ENCODE data around the gene ZNF813. TPM values are rescaled to one million over a fixed set of nuclear protein-coding genes. Genes with fewer than 3 reads are reported as not detected.

ZNF813 gene
- total RNA-seq, 1 experiment from 2014 or later = 3.0 TPM

DNA sequence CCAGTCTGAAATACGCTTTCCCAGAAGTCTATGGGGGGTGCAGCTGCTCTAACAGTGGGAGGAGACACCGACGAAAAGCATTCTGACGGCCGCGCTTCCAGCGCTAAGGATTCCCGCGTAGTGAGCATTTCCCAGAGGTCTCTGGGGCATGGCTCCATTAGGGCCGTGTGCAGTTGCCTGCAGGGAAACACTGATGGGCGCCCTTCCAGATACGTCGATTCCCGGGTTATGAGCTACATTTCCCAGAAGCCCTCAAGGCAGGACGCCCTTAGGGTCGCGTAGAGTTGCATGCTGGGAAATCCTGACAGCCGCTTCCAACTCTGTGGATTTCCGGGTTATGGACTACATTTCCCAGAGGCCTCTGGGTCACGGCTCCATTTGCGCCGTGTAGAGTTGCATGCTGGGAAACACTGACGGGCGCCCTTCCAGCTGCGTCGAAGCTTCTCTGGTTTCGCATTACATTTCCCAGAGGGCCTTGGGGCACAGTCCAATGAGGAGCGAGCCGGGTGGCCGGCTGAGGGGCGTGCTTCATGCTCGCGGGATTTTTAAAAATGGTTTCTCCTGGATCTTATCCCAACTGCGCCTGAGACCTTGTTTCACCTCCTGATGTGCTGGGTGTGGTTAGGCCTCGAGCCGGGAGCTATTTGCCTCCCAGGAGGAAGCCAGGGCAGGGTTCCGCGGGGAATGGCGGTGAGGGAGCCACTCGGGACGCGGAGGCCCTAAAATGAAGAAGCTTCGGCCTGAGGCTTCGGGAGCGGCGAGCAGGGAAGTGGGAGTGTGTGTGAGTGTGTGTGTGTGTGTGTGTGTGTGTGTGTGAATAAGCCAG, 53.2 kb downstream of the ZNF813 start:
- DNase-seq (ENCODE audit: low spot score) = peak; percentile 96

DNA sequence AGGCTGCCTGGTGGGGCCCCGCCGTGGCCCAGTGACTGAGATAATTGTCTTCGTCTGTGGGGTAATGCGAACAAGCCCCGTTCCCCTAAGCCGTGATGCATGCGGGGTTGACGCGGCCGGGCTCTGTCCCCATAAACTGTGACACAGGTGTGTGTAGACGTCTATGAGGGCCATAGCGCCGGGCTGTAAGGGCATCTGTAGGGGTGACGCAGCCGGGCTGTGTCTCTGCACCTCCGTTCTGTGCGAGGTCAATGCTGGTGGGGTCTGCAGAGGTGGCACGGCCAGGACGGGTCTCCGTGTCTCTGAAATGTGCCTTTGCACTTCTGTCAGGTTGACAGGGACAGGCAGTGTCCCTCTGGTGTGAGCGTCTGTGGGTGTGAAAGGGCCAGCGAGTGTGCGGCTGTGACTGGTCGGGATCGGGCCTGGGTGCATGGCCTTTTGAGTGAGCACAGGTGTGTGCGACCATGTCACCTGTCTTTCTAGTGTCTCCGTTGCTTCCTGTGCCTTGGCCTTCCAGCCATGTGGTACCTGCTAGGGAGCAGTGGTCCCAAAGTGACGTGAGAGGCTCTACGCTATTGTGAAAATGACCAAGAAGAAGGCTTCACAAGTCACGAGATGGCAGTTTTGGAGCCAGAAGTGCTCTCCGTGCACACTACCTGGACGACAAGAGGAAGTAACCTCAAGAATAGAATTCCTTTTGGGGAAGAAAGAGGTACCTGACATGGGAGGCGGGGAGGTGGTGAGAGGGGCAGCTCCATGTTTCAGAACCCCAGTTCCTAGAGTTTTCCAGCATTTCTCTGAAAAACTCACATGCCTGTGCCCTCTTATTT, 54.1 kb downstream of the ZNF813 start:
- no peak for DNase-seq (ENCODE audit: low spot score)

DNA sequence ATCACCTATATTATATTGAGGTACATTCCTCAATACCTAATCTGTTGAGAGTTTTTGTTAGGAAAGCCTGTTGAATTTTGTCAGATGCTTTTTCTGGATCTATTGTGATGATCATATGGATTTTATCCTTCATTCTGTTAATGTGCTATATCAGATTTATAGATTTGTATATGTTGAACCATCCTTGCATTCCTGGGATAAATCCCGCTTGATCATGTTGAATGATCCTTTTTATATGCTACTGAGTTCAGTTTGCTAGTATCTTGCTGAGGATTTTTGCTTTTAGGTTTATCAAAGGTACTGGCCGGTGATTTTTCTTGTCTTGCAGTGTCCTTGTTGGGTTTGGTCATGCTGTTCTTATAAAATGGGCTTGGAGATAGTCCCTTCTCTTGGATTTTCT, 58.4 kb downstream of the ZNF813 start:
- DNase-seq (ENCODE audit: low spot score) = no peak

DNA sequence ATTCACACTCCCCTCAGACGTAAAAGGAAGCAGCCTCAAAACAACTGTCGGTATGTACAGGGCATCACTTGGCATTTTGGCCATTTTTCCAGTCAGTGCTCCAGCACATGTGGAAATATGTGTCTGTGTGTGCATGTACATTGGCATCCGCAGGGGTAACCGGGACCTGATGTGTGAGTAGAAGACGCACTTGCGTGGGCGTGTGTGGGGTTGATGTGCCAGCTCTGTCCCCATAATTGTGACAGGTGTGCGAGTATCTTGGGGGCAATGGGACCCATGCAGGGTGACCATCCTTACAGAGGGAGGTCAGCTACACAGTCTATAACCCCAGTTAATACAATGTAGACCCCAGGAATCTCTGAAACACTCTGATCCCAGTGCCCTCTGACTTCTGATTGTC, 63.1 kb downstream of the ZNF813 start:
- DNase-seq (ENCODE audit: low spot score) = no peak

DNA sequence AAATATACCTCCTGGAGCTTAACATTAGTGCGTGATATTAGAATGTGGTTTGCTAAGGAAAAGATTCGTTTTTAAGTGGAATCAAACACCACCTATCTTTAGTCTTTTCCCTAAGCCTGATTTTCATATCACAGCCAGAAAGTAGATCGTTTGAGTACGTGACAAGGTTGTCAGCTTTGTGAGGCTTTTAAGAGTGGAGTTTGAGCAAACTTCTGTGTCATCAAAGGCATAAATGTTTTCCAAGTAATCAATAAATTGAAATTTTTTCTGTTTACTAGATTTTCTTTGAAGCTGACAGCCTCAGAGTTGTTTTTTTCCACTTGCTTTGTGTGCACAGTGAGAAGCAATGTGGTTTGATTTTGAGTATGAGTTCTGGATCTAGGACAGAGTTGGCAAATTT, 63.9 kb downstream of the ZNF813 start:
- no peak for DNase-seq (ENCODE audit: low spot score)

DNA sequence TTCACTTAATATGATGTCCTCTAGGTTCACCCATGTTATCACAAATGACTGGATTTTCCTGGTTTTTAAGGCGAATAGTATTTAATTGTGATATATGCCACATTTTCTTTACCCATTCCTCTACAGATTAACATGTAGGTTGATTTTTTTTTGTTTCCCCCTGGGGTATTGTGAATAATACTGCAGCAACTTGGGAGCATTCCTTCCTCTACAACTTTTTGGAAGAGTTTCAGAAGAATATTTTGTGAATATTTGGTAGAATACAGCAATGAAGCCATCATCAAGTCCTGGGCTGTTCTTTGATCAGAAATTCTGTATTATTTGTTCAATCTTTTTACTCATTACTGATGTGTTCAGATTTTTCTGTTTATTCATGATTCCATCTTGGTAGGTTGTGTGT, 64.8 kb downstream of the ZNF813 start:
- no peak for DNase-seq (ENCODE audit: low spot score)

DNA sequence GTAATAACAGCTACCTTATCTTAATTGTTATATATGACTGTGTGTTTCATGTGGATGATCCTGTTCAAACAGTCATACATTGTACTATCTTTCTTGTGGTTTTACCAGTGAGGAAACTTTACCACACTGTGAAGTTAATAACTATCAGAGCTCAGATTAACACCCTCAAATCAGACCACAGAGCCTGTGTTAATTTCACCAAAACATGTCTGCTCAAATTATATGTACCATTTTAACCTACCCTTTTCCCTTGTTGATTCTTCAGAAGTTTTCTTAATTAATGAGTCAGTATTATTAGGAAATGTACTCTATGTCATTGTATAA, 68.7 kb downstream of the ZNF813 start:
- DNase-seq (ENCODE audit: low spot score) = no peak

DNA sequence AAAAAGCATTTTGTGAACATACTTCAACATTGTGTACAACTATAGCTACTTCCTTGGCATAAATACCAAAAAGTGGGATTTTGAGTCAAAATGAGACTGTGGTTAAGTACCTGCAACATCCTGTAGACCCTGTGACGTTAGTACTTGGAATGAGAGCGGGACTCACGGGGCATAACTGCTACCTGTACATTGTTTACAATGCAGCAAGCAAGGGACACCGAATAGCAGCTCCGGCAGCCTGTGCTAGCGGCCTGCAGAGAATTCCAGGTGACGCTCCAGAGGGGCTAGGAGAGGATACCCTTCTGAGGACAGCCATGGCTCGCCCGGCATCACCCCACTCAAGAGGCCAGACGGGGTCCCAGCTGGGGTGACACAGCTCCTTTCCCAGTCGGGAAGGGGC, 69.6 kb downstream of the ZNF813 start:
- no peak for DNase-seq (ENCODE audit: low spot score)

DNA sequence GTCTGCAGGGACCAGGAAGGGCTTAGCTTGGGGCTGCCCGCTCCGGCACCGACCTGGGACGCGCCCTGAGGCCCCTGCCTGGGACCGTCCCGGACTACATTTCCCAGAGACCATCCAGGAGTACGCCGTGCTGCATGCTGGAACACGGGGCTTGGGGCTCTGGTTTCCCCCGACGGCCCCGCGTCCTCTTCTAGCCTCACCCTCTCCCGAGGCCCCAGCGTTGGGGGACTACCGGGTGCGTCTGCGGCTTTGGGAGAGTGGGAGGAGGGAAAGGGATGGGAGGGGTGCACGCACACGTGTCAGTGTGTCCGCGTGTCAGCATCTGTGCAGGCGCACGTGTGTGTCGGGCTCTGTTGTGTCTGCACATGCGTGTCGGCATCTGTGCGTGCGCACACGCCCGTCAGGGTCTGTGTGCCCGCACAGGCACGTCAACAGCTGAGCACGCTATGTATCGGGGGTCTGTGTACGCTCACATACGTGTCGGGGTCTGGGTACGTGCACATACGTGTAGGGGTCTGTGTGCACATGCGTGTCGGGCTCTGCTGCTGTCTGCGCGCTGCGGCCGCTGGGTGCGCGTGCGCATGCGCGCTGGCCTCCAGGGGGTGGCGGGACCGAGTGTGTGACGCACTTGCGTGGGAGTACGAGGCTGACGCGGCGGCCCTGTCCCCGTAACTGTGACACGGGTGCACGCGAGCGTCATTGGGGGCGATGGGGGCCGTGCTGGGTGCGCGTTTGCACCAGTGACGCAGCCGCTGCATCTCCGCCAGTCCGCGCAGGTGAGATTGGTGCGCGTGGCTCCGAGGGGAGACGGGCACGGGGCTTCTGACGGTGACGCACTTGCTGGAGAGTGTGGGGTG, 70.2 kb downstream of the ZNF813 start, which contains the start of gene ZNF331:
ZNF331 (plus strand) TSS at position 625 of the 857 bp plus-strand sequence. CDS start 31,232 bp downstream, outside the sequence.
- peak; percentile 21 for DNase-seq (ENCODE audit: low spot score)

DNA sequence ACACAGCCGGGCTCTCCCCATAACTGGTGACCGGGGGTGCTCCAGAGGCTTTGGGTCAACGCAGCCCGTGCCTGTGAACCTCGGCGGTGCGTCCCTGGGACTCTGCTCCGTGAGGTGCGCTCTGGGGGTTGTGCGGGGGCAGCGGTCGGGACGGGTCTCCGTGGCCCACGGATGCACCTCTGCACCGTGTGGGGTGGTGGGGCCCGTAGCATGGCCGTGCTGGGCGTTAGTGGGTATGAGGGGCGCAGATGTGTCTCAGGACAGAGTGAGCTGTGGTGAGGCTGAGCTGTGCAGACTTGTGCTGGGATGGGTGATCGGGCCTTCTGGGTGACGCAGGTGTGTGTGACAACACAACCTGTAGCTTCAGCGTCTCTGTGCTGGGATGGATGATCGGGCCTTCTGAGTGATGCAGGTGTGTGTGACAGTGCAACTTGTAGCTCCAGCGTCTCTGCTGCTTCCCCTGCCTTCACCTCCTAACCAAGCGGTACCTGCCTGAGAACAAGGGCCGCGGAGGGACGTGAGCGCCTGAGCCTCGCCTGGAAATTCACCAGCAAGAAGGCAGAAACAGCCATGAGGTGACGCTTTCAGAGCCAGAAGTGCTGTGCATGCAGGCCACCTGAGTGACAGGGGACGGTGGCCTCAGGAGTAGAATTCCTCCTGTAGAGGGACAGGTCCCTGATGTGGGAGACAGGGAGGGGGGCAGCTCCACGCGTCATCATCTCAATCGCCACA, 71.0 kb downstream of the ZNF813 start:
- no peak for DNase-seq (ENCODE audit: low spot score)

DNA sequence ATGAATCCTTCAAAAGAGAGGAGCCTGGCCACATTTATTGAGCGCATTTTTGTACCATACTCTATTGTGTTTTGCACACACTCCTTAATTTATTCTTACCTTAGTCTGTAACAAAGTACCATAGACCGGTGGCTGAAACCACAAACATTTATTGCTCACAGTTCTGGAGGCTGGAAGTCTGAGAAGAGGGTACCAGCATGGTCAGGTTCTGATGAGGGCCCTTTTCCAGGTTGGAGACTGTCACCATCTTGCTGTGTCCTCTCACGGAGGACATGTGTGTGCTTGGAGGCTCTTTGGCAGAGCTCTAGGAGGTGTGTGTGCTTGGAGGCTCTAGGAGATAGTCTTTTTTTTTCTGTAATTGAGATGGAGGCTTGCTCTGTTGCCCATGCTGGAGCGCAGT, 72.6 kb downstream of the ZNF813 start:
- DNase-seq (ENCODE audit: low spot score) = no peak

DNA sequence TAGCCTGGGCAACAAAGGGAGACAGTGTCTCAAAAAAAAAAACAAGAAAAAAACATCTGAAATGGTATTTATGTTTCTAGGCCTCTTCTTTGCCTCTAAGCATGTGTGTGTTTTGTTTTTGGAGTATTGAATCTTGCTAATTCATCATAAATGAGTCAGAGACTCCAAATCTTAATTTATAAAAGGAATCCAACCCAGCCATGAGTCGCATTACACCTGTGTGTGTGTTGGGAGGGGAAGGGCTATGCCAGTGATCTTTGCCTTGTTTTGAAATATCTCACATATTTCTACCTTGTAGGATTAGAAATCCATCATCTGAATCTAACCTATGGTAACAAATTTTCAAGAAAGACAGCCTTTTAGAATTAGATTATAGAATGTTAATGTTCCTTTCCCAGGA, 74.4 kb downstream of the ZNF813 start:
- no peak for DNase-seq (ENCODE audit: low spot score)

DNA sequence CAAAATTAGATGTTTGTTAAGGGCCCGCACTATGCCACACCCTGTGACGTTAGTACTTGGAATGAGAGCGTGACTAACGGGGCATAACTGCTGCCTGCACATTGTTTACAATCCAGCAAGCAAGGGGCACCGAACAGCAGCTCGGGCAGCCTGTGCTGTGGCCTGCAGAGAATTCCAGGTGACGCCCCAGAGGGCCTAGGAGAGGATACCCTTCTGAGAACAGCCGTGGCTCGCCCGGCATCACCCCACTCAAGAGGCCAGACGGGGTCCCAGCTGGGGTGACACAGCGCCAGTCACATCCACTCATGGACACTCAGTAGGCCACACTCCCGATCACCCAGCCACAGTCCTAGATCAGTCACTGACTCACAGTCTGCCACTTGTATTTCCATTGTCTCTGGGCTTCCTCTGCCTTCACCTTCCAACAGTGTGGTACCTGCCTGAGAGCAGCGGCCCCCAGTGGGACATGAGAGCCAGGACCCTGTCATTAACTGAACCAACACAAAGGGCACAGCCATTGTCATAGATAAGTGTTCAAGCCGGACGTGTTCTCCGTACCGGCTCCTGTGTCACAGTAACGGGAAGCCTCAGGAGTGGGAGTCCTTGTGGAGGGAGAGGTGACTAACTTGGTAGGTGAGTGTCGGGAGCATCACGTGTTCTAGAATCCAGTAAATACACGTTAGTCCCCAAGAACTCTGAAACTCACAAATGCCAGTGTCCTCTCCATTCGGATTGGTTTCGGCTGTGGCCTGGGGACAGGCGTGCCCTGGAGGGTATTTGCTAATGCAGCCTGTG, 77.9 kb downstream of the ZNF813 start:
- DNase-seq (ENCODE audit: low spot score) = peak; percentile 93

Other genes starting within 250 kb of the ZNF813 start
- not detected in 2 replicates for gene ZNF677, start 212.9 kb upstream of the ZNF813 start, total RNA-seq (2014; rRNA removed; shearing (Covaris generic))
- gene VN1R2, start 209.4 kb upstream of the ZNF813 start, total RNA-seq (2014; rRNA removed; shearing (Covaris generic)) = not detected in 2 replicates
- gene VN1R4, start 200.0 kb upstream of the ZNF813 start, total RNA-seq (2014; rRNA removed; shearing (Covaris generic)) = not detected in 2 replicates
- gene ZNF845, start 134.0 kb upstream of the ZNF813 start, total RNA-seq (2014; rRNA removed; shearing (Covaris generic)) = 6.8 and 7.9 TPM in 2 replicates
- 1.5 and 1.6 TPM in 2 replicates for gene ZNF525, start 102.0 kb upstream of the ZNF813 start, total RNA-seq (2014; rRNA removed; shearing (Covaris generic))
- gene ZNF765, start 72.6 kb upstream of the ZNF813 start, total RNA-seq (2014; rRNA removed; shearing (Covaris generic)) = 5.3 and 6.7 TPM in 2 replicates
- gene ZNF761, start 35.7 kb upstream of the ZNF813 start, total RNA-seq (2014; rRNA removed; shearing (Covaris generic)) = 7.8 and 12.6 TPM in 2 replicates
- 4.0 and 6.6 TPM in 2 replicates for gene ZNF331, start 70.4 kb downstream of the ZNF813 start, total RNA-seq (2014; rRNA removed; shearing (Covaris generic))
- not detected in 2 replicates for gene DPRX, start 164.3 kb downstream of the ZNF813 start, total RNA-seq (2014; rRNA removed; shearing (Covaris generic))

Measured in H4 (cell line).